Keratinocyte (primary cell): ENCODE results near the gene FMN1. TPM values are rescaled to one million over a fixed set of nuclear protein-coding genes. Genes with fewer than 3 reads are reported as not detected.

Experiments
- DNase-seq: peaks from one replicate; pipeline ENCODE4 v3.0.0-alpha.2; 2011; ENCODE audit warnings: low read depth, missing footprints, low spot score
- FAIRE-seq: peaks from 2 replicates; lab custom pipeline; 2011; peaks lifted over from hg19 to GRCh38; lab: Jason Lieb, UNC
- H2AFZ ChIP-seq: 2 replicates; pipeline ENCODE4 v1.6.0; 2012; ENCODE audit warnings: low read length, control low read depth, inconsistent platforms; ENCODE audit not compliant: control insufficient read depth
- H3K27ac ChIP-seq: 2 replicates; pipeline ENCODE4 v1.5.1; 2011; ENCODE audit warnings: low read length; ENCODE audit not compliant: control insufficient read depth, insufficient read depth
- H3K27me3 ChIP-seq: 3 replicates; pipeline ENCODE4 v1.6.0; 2011; ENCODE audit warnings: low read length; ENCODE audit not compliant: control insufficient read depth, insufficient read depth; ENCODE audit errors: extremely low read depth
- H3K36me3 ChIP-seq, 2 experiments: 2 replicates in 1 of 2; 3 replicates in 1 of 2; pipeline ENCODE4 v1.5.1; 2011; ENCODE audit warnings: low read length in 2 of 2, mild to moderate bottlenecking in 1 of 2; ENCODE audit not compliant: control insufficient read depth in 2 of 2, insufficient read depth in 2 of 2; ENCODE audit errors: extremely low read depth in 1 of 2
- H3K4me1 ChIP-seq: 3 replicates; pipeline ENCODE4 v1.5.1; 2011; ENCODE audit warnings: low read length; ENCODE audit not compliant: control insufficient read depth, insufficient read depth; ENCODE audit errors: extremely low read depth
- H3K4me2 ChIP-seq: 3 replicates; pipeline ENCODE4 v1.6.0; 2011; ENCODE audit warnings: low read depth, low read length; ENCODE audit not compliant: control insufficient read depth, insufficient read depth; ENCODE audit errors: extremely low read depth
- H3K4me3 ChIP-seq, 3 experiments: fragments of 200-600 bp in 1 of 3; sonication (generic) in 1 of 3; 2 replicates in 2 of 3; 3 replicates in 1 of 3; pipeline ENCODE4 v1.5.1; 2011 to 2016; ENCODE audit warnings: low read length in 3 of 3, mild to moderate bottlenecking in 3 of 3, control low read depth in 2 of 3, inconsistent platforms in 1 of 3, low read depth in 1 of 3, mixed read lengths in 1 of 3, mixed run types in 1 of 3, moderate library complexity in 1 of 3; ENCODE audit not compliant: control insufficient read depth in 2 of 3, insufficient read depth in 2 of 3; ENCODE audit errors: extremely low read depth in 1 of 3
- H3K79me2 ChIP-seq: 2 replicates; pipeline ENCODE4 v1.6.0; 2012; ENCODE audit warnings: low read length; ENCODE audit not compliant: control insufficient read depth, insufficient read depth
- H3K9ac ChIP-seq: 3 replicates; pipeline ENCODE4 v1.6.0; 2011; ENCODE audit warnings: low read length; ENCODE audit not compliant: control insufficient read depth, insufficient read depth; ENCODE audit errors: extremely low read depth
- H3K9me1 ChIP-seq: 3 replicates; pipeline ENCODE4 v1.6.0; 2011; ENCODE audit warnings: low read length; ENCODE audit not compliant: control insufficient read depth, insufficient read depth; ENCODE audit errors: extremely low read depth
- H3K9me3 ChIP-seq: 2 replicates; pipeline ENCODE4 v1.5.1; 2012; ENCODE audit warnings: low read depth, low read length; ENCODE audit not compliant: control insufficient read depth
- H4K20me1 ChIP-seq: 3 replicates; pipeline ENCODE4 v1.6.0; 2011; ENCODE audit warnings: low read length; ENCODE audit not compliant: control insufficient read depth, insufficient read depth; ENCODE audit errors: extremely low read depth
- CTCF ChIP-seq, 3 experiments: IDR thresholded peaks in 1 of 3; conservative IDR thresholded peaks in 1 of 3; optimal IDR thresholded peaks in 1 of 3; 2 replicates in 2 of 3; 3 replicates in 1 of 3; pipeline versions ENCODE3 to v1.5.1; 2011; ENCODE audit warnings: low read length in 3 of 3, mild to moderate bottlenecking in 3 of 3, moderate library complexity in 2 of 3, control low read depth in 1 of 3, inconsistent platforms in 1 of 3; ENCODE audit not compliant: insufficient read depth in 2 of 3; ENCODE audit errors: extremely low read depth in 1 of 3
- EZH2 ChIP-seq: IDR thresholded peaks from one replicate; pipeline ENCODE4 v1.6.1; 2012; ENCODE audit warnings: inconsistent platforms, mild to moderate bottlenecking, low read length, moderate library complexity
- dilution Hi-C: fragments of 300-500 bp; cut with MboI; formaldehyde crosslinking; loops from one replicate; pipeline ENCODE4 v1.7.0; 2020; ENCODE audit warnings: low sequenced_read_pairs; ENCODE audit not compliant: extremely low pct_ligation_motif_present
- polyA plus RNA-seq, 5 experiments: library from polyadenylated mRNA; depleted of rRNA in 3 of 5; stranded (reverse) in 3 of 5; stranded (forward) in 1 of 5; unstranded in 1 of 5; fragments of >200 nt; gene quantifications; 1 replicate in 1 of 5; 2 replicates in 3 of 5; 3 replicates in 1 of 5; pipeline versions ENCODE4 v1.2.1 to v1.2.3, GENCODE V29; 2011 to 2012; ENCODE audit warnings: missing spikeins in 2 of 5, low read depth in 1 of 5, low replicate concordance in 1 of 5

Gene FMN1
- polyA plus RNA-seq, 1 donor (not counting 4 experiments of a cell fraction or from before 2014, with no cell fraction given): 0.71 TPM

- no peaks in the 10 kb centered on the region for H3K9me3 ChIP-seq
- no peaks in the 10 kb centered on the region for H3K36me3 ChIP-seq
- no peaks in the 10 kb centered on the region for H3K9me1 ChIP-seq
- H3K4me2 ChIP-seq: no peak overlapping the region
- H4K20me1 ChIP-seq: no peaks in the 10 kb centered on the region
- no peak overlapping the region for H3K4me3 ChIP-seq
- FAIRE-seq (no peak), DNase-seq (no peak)
- H3K4me1 ChIP-seq: peaks cover 13% of the 10 kb centered on the region
- H3K27me3 ChIP-seq: no peaks in the 10 kb centered on the region
- H3K9ac ChIP-seq: no peak overlapping the region
- no peak overlapping the region for H2AFZ ChIP-seq
- TF ChIP-seq EZH2 (no peak), CTCF (optimal IDR thresholded peaks at IDR 0.05 in 1 of 3, IDR thresholded peaks at IDR 0.05 in 1 of 3, conservative IDR thresholded peaks at IDR 0.05 in 1 of 3; ENCODE audit: extremely low read depth in 1 of 3, insufficient read depth in 2 of 3, low read length in 3 of 3) (no peak)
- H3K79me2 ChIP-seq: no peaks in the 10 kb centered on the region
- H3K27ac ChIP-seq: no peak overlapping the region
- dilution Hi-C loops: no loop called here
These were observed 324.1 kb downstream of the FMN1 start for GRCh38 chr15:32870240-32871033.

- H2AFZ ChIP-seq: no peak overlapping the region
- no peaks in the 10 kb centered on the region for H3K9me3 ChIP-seq
- dilution Hi-C loops: no loop called here
- no peaks in the 10 kb centered on the region for H3K9me1 ChIP-seq
- H3K4me1 ChIP-seq: peaks cover 13% of the 10 kb centered on the region
- FAIRE-seq (no peak), DNase-seq (no peak)
- no peaks in the 10 kb centered on the region for H3K79me2 ChIP-seq
- H3K36me3 ChIP-seq: no peaks in the 10 kb centered on the region
- no peaks in the 10 kb centered on the region for H4K20me1 ChIP-seq
- no peak for TF ChIP-seq CTCF (optimal IDR thresholded peaks at IDR 0.05 in 1 of 3, IDR thresholded peaks at IDR 0.05 in 1 of 3, conservative IDR thresholded peaks at IDR 0.05 in 1 of 3; ENCODE audit: extremely low read depth in 1 of 3, insufficient read depth in 2 of 3, low read length in 3 of 3)
- TF ChIP-seq EZH2: no peak
- H3K4me2 ChIP-seq: no peak overlapping the region
- H3K27ac ChIP-seq: no peak overlapping the region
- no peaks in the 10 kb centered on the region for H3K27me3 ChIP-seq
- no peak overlapping the region for H3K4me3 ChIP-seq
- no peak overlapping the region for H3K9ac ChIP-seq
These were observed 324.7 kb downstream of the FMN1 start for GRCh38 chr15:32869776-32870175.
